Amniotic stem cell (primary cell): ENCODE results near the gene EXOC8.

Experiments used
- DNase-seq: peaks from one replicate; lab custom pipeline; 2025; lab: John Stamatoyannopoulos, UW

The EXOC8 gene

DNA sequence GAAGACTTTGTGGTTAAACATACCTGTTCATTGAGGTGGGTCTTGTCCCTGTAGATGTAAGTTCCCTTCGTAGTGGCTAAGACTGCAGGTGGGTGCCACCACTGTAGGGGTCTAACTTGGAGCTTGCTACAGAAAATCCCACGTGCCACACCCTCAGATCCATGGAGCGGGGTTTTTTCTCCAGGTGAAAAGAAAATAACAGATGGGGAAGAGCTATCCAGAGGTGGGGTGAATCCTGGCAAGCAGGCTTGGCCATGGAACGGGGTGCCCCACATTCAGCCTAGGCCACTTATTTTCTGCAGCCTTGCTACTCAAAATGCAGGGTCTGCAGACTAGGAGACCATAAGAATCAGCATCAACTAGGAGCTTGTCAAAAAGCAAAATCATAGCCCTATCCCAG, 24.0 kb downstream of the EXOC8 start:
- no peak for DNase-seq

DNA sequence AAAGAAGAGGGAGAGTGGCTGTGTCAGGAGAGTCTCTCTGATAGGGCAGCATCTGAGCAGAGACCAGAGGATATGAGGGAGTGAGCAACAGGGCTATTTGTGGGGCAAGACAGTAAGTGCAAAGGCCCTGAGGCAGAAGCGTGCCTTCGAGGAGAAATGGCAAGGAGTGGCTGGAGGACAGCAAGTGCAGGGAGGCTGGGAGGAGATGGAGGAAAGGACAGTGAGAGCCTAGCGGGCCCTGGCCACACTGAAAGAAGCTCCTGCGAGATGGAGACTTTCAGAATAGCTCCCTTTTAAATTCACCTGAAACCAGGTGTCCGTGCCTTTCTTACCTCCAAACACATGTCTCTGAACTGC, 25.2 kb downstream of the EXOC8 start:
- DNase-seq = no peak

DNA sequence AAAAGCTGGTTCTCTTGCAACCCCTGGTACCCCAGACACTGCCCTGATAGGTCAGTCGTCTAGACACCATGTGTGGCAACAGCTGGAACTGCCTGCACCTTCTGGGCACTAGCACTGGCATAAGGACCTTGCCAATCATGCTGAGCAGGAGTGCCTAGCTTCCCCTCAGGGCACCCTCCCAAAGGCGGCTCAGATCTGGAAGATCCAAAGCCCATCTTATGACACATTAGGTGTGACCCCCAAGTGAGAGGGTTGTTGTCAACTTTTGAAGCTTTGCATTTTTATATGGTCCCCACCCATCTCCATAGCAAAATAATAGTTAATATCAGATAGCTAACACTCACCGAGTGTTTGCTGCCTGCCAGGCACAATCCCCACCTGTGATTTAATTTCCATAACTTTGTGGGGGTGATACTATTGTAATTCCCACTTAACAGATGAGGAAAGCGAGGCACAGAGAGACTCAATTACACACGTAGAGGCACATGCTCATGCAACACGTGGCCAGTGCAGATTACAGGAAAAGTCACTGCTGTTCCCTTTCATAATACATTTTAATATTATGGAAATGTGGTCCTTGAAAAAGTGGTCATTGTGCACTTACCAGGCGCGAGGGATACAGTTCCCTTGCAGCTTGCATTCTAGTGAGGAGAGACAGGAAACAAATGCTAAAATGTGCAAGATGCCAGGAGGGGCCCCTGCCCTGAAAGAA, 25.8 kb downstream of the EXOC8 start:
- DNase-seq = no peak

DNA sequence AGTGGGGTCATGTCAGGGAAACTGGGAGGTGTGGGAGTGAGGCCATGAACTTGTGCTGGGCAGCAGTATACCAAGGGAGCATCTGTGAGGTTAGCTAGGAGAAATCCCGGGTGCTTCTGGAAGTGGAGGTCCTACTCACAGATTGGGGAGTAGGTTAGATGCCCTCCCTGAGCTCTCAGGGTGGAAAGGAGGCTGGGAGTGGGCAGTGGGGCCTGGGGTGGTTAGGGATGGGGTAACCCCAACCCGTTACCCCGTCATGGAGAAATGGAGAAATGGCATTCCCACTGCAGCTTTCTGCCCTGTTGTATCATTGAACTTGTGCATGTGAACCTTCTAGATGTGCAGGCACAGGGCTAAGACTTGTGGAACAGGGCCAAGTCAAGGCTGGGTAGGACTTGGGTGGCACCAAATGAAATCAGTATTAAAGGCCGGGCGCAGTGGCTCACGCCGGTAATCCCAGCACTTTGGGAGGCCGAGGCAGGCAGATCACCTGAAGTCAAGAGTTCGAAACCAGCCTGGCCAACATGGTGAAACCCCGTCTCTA, 27.2 kb downstream of the EXOC8 start:
- DNase-seq = no peak

DNA sequence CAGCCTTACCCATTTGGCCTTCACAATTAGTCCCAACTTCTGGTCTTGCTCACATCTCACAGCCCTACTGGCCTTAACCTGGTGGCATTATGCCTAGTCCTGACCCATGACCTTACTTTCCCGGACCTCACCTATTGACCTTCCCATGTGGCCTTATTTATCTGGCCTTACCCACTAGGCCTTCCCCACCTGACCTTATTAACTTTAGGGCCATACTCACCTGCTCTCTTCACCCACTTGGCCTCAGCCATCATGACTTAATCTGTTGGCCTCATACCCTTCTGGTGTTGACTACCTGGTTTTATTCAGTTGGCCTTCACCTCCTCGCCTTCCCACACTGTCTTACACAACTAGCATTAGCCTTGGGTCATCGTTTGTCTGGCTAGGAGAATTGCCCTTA, 35.7 kb downstream of the EXOC8 start:
- no peak for DNase-seq

DNA sequence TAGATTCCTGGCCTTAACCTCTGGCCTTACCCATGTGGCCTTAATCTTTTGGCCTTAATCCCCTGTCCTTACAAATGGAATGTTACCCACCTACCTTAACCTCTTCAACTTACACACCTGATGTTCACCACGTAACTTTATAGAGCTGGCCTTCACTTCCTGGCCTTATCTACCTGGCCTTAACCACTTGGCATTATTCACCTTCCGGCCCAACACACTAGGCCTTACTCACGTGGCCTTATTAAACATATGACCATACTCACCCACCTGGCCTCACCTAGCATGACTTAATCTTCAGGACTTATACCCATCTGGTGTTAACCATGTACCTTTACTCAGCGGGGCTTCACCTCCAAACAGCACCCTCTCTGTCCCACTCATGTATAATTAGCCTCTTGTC, 41.7 kb downstream of the EXOC8 start:
- DNase-seq = no peak

DNA sequence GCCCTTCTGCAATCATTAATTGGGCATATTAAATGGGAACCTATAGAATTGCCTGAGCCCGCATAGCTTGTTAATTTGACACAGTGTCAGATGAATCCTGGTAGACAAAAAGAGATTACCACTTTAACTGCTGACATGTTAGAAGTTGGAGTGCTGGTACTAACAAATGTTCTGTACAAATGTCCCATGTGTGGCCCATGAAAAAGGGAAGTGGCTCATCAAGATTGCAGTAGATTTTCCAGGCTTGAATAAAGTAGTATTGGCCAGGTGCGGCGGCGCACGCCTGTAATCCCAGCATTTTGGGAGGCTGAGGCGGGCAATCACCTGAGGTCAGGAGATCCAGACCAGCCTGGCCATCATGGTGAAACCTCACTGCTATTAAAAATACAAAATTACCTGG, 51.0 kb downstream of the EXOC8 start:
- no peak for DNase-seq

DNA sequence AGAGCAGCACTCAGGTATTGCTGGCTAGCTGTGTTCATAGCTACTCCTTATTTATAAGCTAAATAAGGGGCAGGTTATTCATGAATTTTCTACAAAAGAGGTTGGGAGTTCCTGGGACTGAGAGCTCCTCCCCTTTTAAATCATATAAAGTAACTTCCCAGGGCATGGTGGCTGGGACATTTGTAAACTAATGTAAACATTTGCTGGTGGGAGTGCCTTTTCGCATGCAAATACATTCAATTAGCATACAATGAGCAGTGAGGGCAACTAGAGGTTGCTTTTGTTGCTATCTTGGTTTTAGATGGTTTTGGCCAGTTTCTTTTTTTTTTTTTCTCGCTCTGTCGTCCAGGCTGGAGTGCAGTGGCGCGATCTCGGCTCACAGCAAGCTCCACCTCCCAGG, 53.2 kb downstream of the EXOC8 start:
- DNase-seq = no peak
